A549 treated with CpdA at 1 μM for 4 hours (cell line): ENCODE data around the gene PITX1. TPM values are rescaled to one million over a fixed set of nuclear protein-coding genes. Genes with fewer than 3 reads are reported as not detected.

Source experiments
- total RNA-seq: library from RNA; stranded (reverse); fragments of 200-300 nt; extraction: Qiagen RNA extraction; gene quantifications from 5 replicates; pipeline ENCODE4 v1.2.3, GENCODE V29; 2022; ENCODE audit warnings: low read depth

Gene PITX1
- 19.3 to 35.2 TPM (median 34.6 TPM) in 5 replicates for total RNA-seq

DNA sequence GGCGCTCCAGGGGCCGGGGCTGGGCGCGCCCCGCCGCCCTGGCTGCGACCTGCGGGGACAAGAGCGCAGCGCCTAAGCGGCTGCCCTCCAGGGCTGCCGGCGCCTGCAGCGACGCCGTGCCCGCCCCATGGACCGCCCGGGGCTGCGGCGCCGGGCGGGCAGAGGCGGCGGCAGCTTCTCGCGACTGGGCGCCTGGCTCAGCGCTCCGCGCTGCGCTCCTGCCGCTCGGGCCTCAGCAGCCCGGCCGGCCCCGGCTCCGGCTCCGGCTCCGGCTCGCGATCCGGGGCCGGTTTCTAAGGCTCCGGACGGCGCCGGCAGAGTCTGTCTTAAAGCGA lies at the start of gene PITX1:
Gene PITX1, minus strand, starts transcription at position 328 of the 335 bp plus-strand sequence. CDS start 347 bp downstream, outside the sequence.

Other genes with a start within 250 kb of the PITX1 start
- 16.7 to 26.4 TPM (median 22.7 TPM) in 5 replicates for gene C5orf24, start 188.3 kb downstream of the PITX1 start, total RNA-seq
- gene TXNDC15, start 159.9 kb downstream of the PITX1 start, total RNA-seq, result 45.6 to 58.2 TPM (median 54.2 TPM) in 5 replicates
- gene PCBD2, start 129.1 kb downstream of the PITX1 start, total RNA-seq, result 9.0 to 11.8 TPM (median 10.2 TPM) in 5 replicates
- gene CATSPER3, start 66.3 kb downstream of the PITX1 start, total RNA-seq, result 0.21 to 0.59 TPM (median 0.41 TPM) in 5 replicates